ENCODE results near the gene CNIH4. TPM values are rescaled to one million over a fixed set of nuclear protein-coding genes. Genes with fewer than 3 reads are reported as not detected.
"Not testable (repeated sequence)": the region's sequence is repeated elsewhere in the genome, so short reads cannot be mapped to it uniquely, and the experiment has no call there.

The CNIH4 gene
- polyA plus RNA-seq, 3 donors, result 33.4 to 106 (median 94.7) TPM

- peaks cover 7% of the 10 kb centered on the region in 2 donors for H3K4me1 ChIP-seq (ENCODE audit: control insufficient read depth in 1 of 2, insufficient read depth in 2 of 2, low read length in 2 of 2)
- peaks cover 8 to 15% (median 13%) of the 10 kb centered on the region in 3 donors for H3K27me3 Mint-ChIP-seq (ENCODE audit: low read depth in 3 of 3)
- TF ChIP-seq CTCF (IDR thresholded peaks at IDR 0.05), result no peak
- peaks cover 25 to 27% of the 10 kb centered on the region in 2 donors for H3K9me3 ChIP-seq (replicated peaks in 1 of 2; ENCODE audit: control insufficient read depth in 1 of 2, insufficient read depth in 1 of 2, low read length in 2 of 2)
- intact Hi-C loops (cut with micrococcal nuclease), result no loop called here
- WGBS (ENCODE audit: insufficient coverage), result 100% methylated on average over 1 of the region's 4 CpGs
- no peak overlapping the region for H3K4me3 ChIP-seq (replicated peaks in 1 of 3; ENCODE audit: low read depth in 2 of 3, low read length in 3 of 3)
- H3K27me3 ChIP-seq (ENCODE audit: control insufficient read depth in 2 of 2, insufficient read depth in 2 of 2, low read length in 2 of 2), result peaks cover 0 to 3% of the 10 kb centered on the region in 2 donors
- no peaks in the 10 kb centered on the region for H3K79me2 ChIP-seq (ENCODE audit: insufficient read depth, low read length)
- H3K27ac Mint-ChIP-seq, result no peak overlapping the region
- H2AFZ ChIP-seq (ENCODE audit: insufficient read depth, low read depth, low read length, poor library complexity, severe bottlenecking), result no peak overlapping the region
- peaks cover 0 to 4% of the 10 kb centered on the region in 2 donors for H3K36me3 Mint-ChIP-seq
- no peak overlapping the region for H3K9ac ChIP-seq (ENCODE audit: insufficient read depth, low read length, poor library complexity, severe bottlenecking)
- peaks cover 5% of the 10 kb centered on the region for H3K4me1 Mint-ChIP-seq
- H3K4me2 ChIP-seq (replicated peaks; ENCODE audit: extremely low read depth, low read length, poor library complexity, severe bottlenecking), result no peak overlapping the region
- H3K36me3 ChIP-seq (replicated peaks in 1 of 2; ENCODE audit: control insufficient read depth in 1 of 2, insufficient read depth in 2 of 2, low read length in 2 of 2), result no peaks in the 10 kb centered on the region
- H3K4me3 Mint-ChIP-seq, result no peak overlapping the region
- no peak overlapping the region for H3K27ac ChIP-seq (ENCODE audit: low read depth in 1 of 2, low read length in 2 of 2)
- H4K20me1 ChIP-seq (ENCODE audit: insufficient read depth, low read length), result no peaks in the 10 kb centered on the region
- H3K9me3 Mint-ChIP-seq, result peaks cover 24 to 42% (median 39%) of the 10 kb centered on the region in 7 donors
- no peak for DNase-seq
Measured at GRCh38 chr1:224339442-224340033, 17.1 kb upstream of the CNIH4 start.

- intact Hi-C loops (cut with micrococcal nuclease); H3K79me2 ChIP-seq (ENCODE audit: insufficient read depth, low read length); H3K27ac Mint-ChIP-seq; H3K36me3 ChIP-seq (replicated peaks in 1 of 2; ENCODE audit: control insufficient read depth in 1 of 2, insufficient read depth in 2 of 2, low read length in 2 of 2); H3K4me1 Mint-ChIP-seq; H3K27ac ChIP-seq (ENCODE audit: low read depth in 1 of 2, low read length in 2 of 2); H3K4me1 ChIP-seq (ENCODE audit: control insufficient read depth in 1 of 2, insufficient read depth in 2 of 2, low read length in 2 of 2); H4K20me1 ChIP-seq (ENCODE audit: insufficient read depth, low read length); H3K36me3 Mint-ChIP-seq; H3K27me3 ChIP-seq (ENCODE audit: control insufficient read depth in 2 of 2, insufficient read depth in 2 of 2, low read length in 2 of 2): not testable (repeated sequence)
- H3K27me3 Mint-ChIP-seq (ENCODE audit: low read depth in 3 of 3), result peaks cover 8 to 16% (median 15%) of the 10 kb centered on the region in 3 donors
- WGBS (ENCODE audit: insufficient coverage), result 5% methylated on average over 23 of the region's 36 CpGs
- H3K4me3 Mint-ChIP-seq, result peak overlapping the region; percentile 78 to 86
- DNase-seq, result peak in 2 of 3 donors; percentile 8 to 19
- Histone ChIP-seq H3K4me2 (replicated peaks; ENCODE audit: extremely low read depth, low read length, poor library complexity, severe bottlenecking) (peak overlapping the region; percentile 91), H3K9me3 (replicated peaks in 1 of 2; ENCODE audit: control insufficient read depth in 1 of 2, insufficient read depth in 1 of 2, low read length in 2 of 2) (peaks cover 31% of the 10 kb centered on the region in 2 donors), H2AFZ (ENCODE audit: insufficient read depth, low read depth, low read length, poor library complexity, severe bottlenecking) (peak overlapping the region; percentile 90), H3K9ac (ENCODE audit: insufficient read depth, low read length, poor library complexity, severe bottlenecking) (peak overlapping the region; percentile 66), H3K4me3 (replicated peaks in 1 of 3; ENCODE audit: low read depth in 2 of 3, low read length in 3 of 3) (peak overlapping the region; percentile 41 to 76 (median 61))
- peaks cover 24 to 54% (median 47%) of the 10 kb centered on the region in 7 donors for H3K9me3 Mint-ChIP-seq
Measured at GRCh38 chr1:224340453-224341384, 16.0 kb upstream of the CNIH4 start.

All from CD14-positive monocyte (primary cell).